Activated T-helper 2 cell treated with anti-CD3 and anti-CD28 coated beads, Interferon-gamma antibody, Interleukin-2, Interleukin-4, amounts not matched to agents 10 μg/mL and 5 μg/mL and 100 μg/mL, durations not matched to agents 14 hours and 24 hours and 36 hours (primary cell): Measurements from ENCODE around the gene MCM5. TPM values are rescaled to one million over a fixed set of nuclear protein-coding genes. Genes with fewer than 3 reads are reported as not detected.
"Not testable (repeated sequence)": the region's sequence is repeated elsewhere in the genome, so short reads cannot be mapped to it uniquely, and the experiment has no call there.

Experiments
- DNase-seq: peaks from one replicate; pipeline ENCODE4 v3.0.0; 2021; ENCODE audit warnings: low spot score
- H3K27ac Mint-ChIP-seq: one replicate; pipeline ENCODE4 v1.8.0; 2021; ENCODE audit warnings: mixed read lengths
- H3K27me3 Mint-ChIP-seq: one replicate; pipeline ENCODE4 v1.8.0; 2021; ENCODE audit warnings: low read depth, mixed read lengths
- H3K36me3 Mint-ChIP-seq: one replicate; pipeline ENCODE4 v1.8.0; 2021; ENCODE audit warnings: low read depth, mixed read lengths
- H3K4me1 Mint-ChIP-seq: one replicate; pipeline ENCODE4 v1.8.0; 2021; ENCODE audit warnings: low read depth, mixed read lengths
- H3K4me3 Mint-ChIP-seq: one replicate; pipeline ENCODE4 v1.8.0; 2021; ENCODE audit warnings: low read depth, mild to moderate bottlenecking, moderate library complexity, mixed read lengths
- H3K9me3 Mint-ChIP-seq: one replicate; pipeline ENCODE4 v1.8.0; 2021; ENCODE audit warnings: mixed read lengths
- intact Hi-C: fragments of 100-400 bp; cut with micrococcal nuclease; formaldehyde crosslinking; loops from one replicate; pipeline ENCODE4 v1.15.1; 2023
- total RNA-seq: library from RNA; stranded (reverse); gene quantifications from 2 replicates; pipeline ENCODE4 v1.2.3, GENCODE V29; 2022

MCM5 gene
- total RNA-seq, 1 donor from 2014 or later, result 286 TPM

- no peaks in the 10 kb centered on the region for H3K27me3 Mint-ChIP-seq
- no peak for DNase-seq
- intact Hi-C loops, result no loop called here
- H3K9me3 Mint-ChIP-seq, result no peaks in the 10 kb centered on the region
- peaks cover 2% of the 10 kb centered on the region for H3K36me3 Mint-ChIP-seq
- H3K4me1 Mint-ChIP-seq, result no peaks in the 10 kb centered on the region
- H3K4me3 Mint-ChIP-seq, result no peak overlapping the region
- no peak overlapping the region for H3K27ac Mint-ChIP-seq
Measured at GRCh38 chr22:35457729-35458546, 58.0 kb downstream of the MCM5 start.

- no peak overlapping the region for H3K4me3 Mint-ChIP-seq
- intact Hi-C loops, result no loop called here
- no peak overlapping the region for H3K27ac Mint-ChIP-seq
- H3K36me3 Mint-ChIP-seq, result peaks cover 10% of the 10 kb centered on the region
- no peak for DNase-seq
- no peaks in the 10 kb centered on the region for H3K4me1 Mint-ChIP-seq
- peaks cover 5% of the 10 kb centered on the region for H3K9me3 Mint-ChIP-seq
- H3K27me3 Mint-ChIP-seq, result no peaks in the 10 kb centered on the region
Measured at GRCh38 chr22:35458547-35459422, 58.8 kb downstream of the MCM5 start.

- Mint-ChIP-seq H3K9me3 (peaks cover 5% of the 10 kb centered on the region), H3K4me1 (no peaks in the 10 kb centered on the region), H3K27ac (no peak overlapping the region), H3K36me3 (peaks cover 11% of the 10 kb centered on the region), H3K27me3 (no peaks in the 10 kb centered on the region), H3K4me3 (no peak overlapping the region)
- intact Hi-C loops, result no loop called here
- no peak for DNase-seq
Measured at GRCh38 chr22:35459423-35459894, 59.5 kb downstream of the MCM5 start.

GRCh38 chr22:35459976-35460375 lies 60.0 kb downstream of the MCM5 start:
- H3K4me3 Mint-ChIP-seq, H3K9me3 Mint-ChIP-seq, H3K27me3 Mint-ChIP-seq, H3K4me1 Mint-ChIP-seq, H3K27ac Mint-ChIP-seq, DNase-seq, intact Hi-C loops: not testable (repeated sequence)
- peaks cover 11% of the 10 kb centered on the region for H3K36me3 Mint-ChIP-seq

GRCh38 chr22:35460688-35461087 lies 60.7 kb downstream of the MCM5 start:
- Mint-ChIP-seq H3K4me1 (no peaks in the 10 kb centered on the region), H3K9me3 (peaks cover 5% of the 10 kb centered on the region), H3K27me3 (no peaks in the 10 kb centered on the region), H3K27ac (no peak overlapping the region), H3K36me3 (peaks cover 11% of the 10 kb centered on the region), H3K4me3 (no peak overlapping the region)
- intact Hi-C loops, result no loop called here
- DNase-seq, result no peak

- Mint-ChIP-seq H3K27ac (no peak overlapping the region), H3K27me3 (no peaks in the 10 kb centered on the region), H3K4me3 (no peak overlapping the region), H3K36me3 (peaks cover 11% of the 10 kb centered on the region), H3K9me3 (peaks cover 5% of the 10 kb centered on the region), H3K4me1 (no peaks in the 10 kb centered on the region)
- no peak for DNase-seq
- intact Hi-C loops, result no loop called here
Measured at GRCh38 chr22:35462498-35463230, 62.7 kb downstream of the MCM5 start.

GRCh38 chr22:35463231-35463933 lies 63.4 kb downstream of the MCM5 start:
- no peak overlapping the region for H3K4me3 Mint-ChIP-seq
- no peak overlapping the region for H3K27ac Mint-ChIP-seq
- H3K27me3 Mint-ChIP-seq, result no peaks in the 10 kb centered on the region
- peaks cover 11% of the 10 kb centered on the region for H3K36me3 Mint-ChIP-seq
- H3K9me3 Mint-ChIP-seq, result peaks cover 5% of the 10 kb centered on the region
- no peaks in the 10 kb centered on the region for H3K4me1 Mint-ChIP-seq
- no peak for DNase-seq
- intact Hi-C loops, result no loop called here

- Mint-ChIP-seq H3K27me3 (no peaks in the 10 kb centered on the region), H3K4me1 (no peaks in the 10 kb centered on the region), H3K9me3 (peaks cover 5% of the 10 kb centered on the region), H3K36me3 (peaks cover 13% of the 10 kb centered on the region), H3K4me3 (no peak overlapping the region), H3K27ac (no peak overlapping the region)
- DNase-seq, result no peak
- intact Hi-C loops, result no loop called here
Measured at GRCh38 chr22:35464399-35464798, 64.5 kb downstream of the MCM5 start.

GRCh38 chr22:35465109-35465701 lies 65.3 kb downstream of the MCM5 start:
- intact Hi-C loops, result no loop called here
- DNase-seq, result no peak
- H3K36me3 Mint-ChIP-seq, result peaks cover 16% of the 10 kb centered on the region
- H3K27ac Mint-ChIP-seq, result no peak overlapping the region
- no peaks in the 10 kb centered on the region for H3K4me1 Mint-ChIP-seq
- H3K9me3 Mint-ChIP-seq, result peaks cover 5% of the 10 kb centered on the region
- no peaks in the 10 kb centered on the region for H3K27me3 Mint-ChIP-seq
- H3K4me3 Mint-ChIP-seq, result no peak overlapping the region

- no peak overlapping the region for H3K4me3 Mint-ChIP-seq
- H3K27me3 Mint-ChIP-seq, result no peaks in the 10 kb centered on the region
- H3K4me1 Mint-ChIP-seq, result no peaks in the 10 kb centered on the region
- H3K27ac Mint-ChIP-seq, result no peak overlapping the region
- intact Hi-C loops, result no loop called here
- peaks cover 10% of the 10 kb centered on the region for H3K9me3 Mint-ChIP-seq
- no peak for DNase-seq
- H3K36me3 Mint-ChIP-seq, result peaks cover 33% of the 10 kb centered on the region
Measured at GRCh38 chr22:35467681-35468434, 67.9 kb downstream of the MCM5 start.

GRCh38 chr22:35470903-35471321 lies 71.0 kb downstream of the MCM5 start:
- no peaks in the 10 kb centered on the region for H3K27me3 Mint-ChIP-seq
- peaks cover 4% of the 10 kb centered on the region for H3K9me3 Mint-ChIP-seq
- H3K36me3 Mint-ChIP-seq, result peaks cover 23% of the 10 kb centered on the region
- intact Hi-C loops, result no loop called here
- no peaks in the 10 kb centered on the region for H3K4me1 Mint-ChIP-seq
- no peak overlapping the region for H3K27ac Mint-ChIP-seq
- H3K4me3 Mint-ChIP-seq, result no peak overlapping the region
- no peak for DNase-seq
